K562 (cell line): Measurements from ENCODE around the gene KIFC3. TPM values are rescaled to one million over a fixed set of nuclear protein-coding genes. Genes with fewer than 3 reads are reported as not detected.
A peak's percentile ranks its signal among the peaks of the same experiment; 100 is the strongest.

ENCODE experiments used
- CTCF ChIP-seq, 3 experiments: IDR thresholded peaks in 2 of 3; conservative IDR thresholded peaks in 1 of 3; 2 replicates each; pipeline ENCODE4 v1.5.1; 2011 to 2012; ENCODE audit warnings: low read length in 3 of 3, mild to moderate bottlenecking in 3 of 3, control low read depth in 2 of 3, improper control_type of control experiment in 1 of 3, inconsistent platforms in 1 of 3, low read depth in 1 of 3, mixed read lengths in 1 of 3, moderate library complexity in 1 of 3; ENCODE audit not compliant: insufficient read depth in 2 of 3
- FOXO4 ChIP-seq: fragments of 450-650 bp; formaldehyde crosslinking; IDR thresholded peaks from 2 replicates; pipeline ENCODE4 v1.4.0; 2020; ENCODE audit warnings: mild to moderate bottlenecking, moderate library complexity
- HES1 ChIP-seq: fragments of 450-650 bp; IDR thresholded peaks from 2 replicates; pipeline ENCODE4 v1.6.1; 2016; ENCODE audit warnings: low read depth, mild to moderate bottlenecking, moderate library complexity
- KDM2B ChIP-seq: fragments of 250-450 bp; sonication (Bioruptor Pico); IDR thresholded peaks from 2 replicates; pipeline ENCODE4 v1.8.0; 2021; ENCODE audit warnings: mild to moderate bottlenecking, moderate library complexity
- MIER1 ChIP-seq: fragments of 450-650 bp; IDR thresholded peaks from 2 replicates; pipeline ENCODE4 v1.6.1; 2016; ENCODE audit warnings: antibody characterized with exemption, mild to moderate bottlenecking, low read depth
- NCOA1 ChIP-seq: fragments of 450-650 bp; IDR thresholded peaks from 2 replicates; pipeline ENCODE4 v1.6.1; 2016; ENCODE audit warnings: low read depth
- PKNOX1 ChIP-seq: fragments of 450-650 bp; IDR thresholded peaks from 2 replicates; pipeline ENCODE4 v1.6.1; 2016
- ZBTB11 ChIP-seq, 3 experiments: fragments of 200-800 bp in 1 of 3; fragments of 250-450 bp in 1 of 3; fragments of 450-650 bp in 1 of 3; sonication (Bioruptor Pico) in 1 of 3; sonication (Bioruptor generic) in 1 of 3; formaldehyde crosslinking in 1 of 3; IDR thresholded peaks; 2 replicates each; pipeline versions ENCODE4 v1.6.1 to v1.8.0; 2016 to 2022; ENCODE audit warnings: mild to moderate bottlenecking in 2 of 3, missing genetic modification characterization in 2 of 3, missing compliant biosample characterization in 1 of 3, moderate library complexity in 1 of 3
- ZBTB12 ChIP-seq: fragments of 250-450 bp; sonication (Bioruptor Pico); IDR thresholded peaks from 2 replicates; pipeline ENCODE4 v1.4.0; 2020
- ZBTB2 ChIP-seq: fragments of 450-650 bp; IDR thresholded peaks from 2 replicates; pipeline ENCODE4 v1.6.1; 2016; ENCODE audit warnings: antibody characterized with exemption
- ZBTB5 ChIP-seq: fragments of 450-650 bp; IDR thresholded peaks from 2 replicates; pipeline ENCODE4 v1.6.1; 2017; ENCODE audit warnings: antibody characterized with exemption
- ZNF354B ChIP-seq: fragments of 250-450 bp; sonication (Bioruptor Pico); IDR thresholded peaks from 2 replicates; pipeline ENCODE4 v1.4.0; 2020
- polyA plus RNA-seq, 8 experiments: library from polyadenylated mRNA; depleted of rRNA in 4 of 8; stranded (reverse) in 5 of 8; unstranded in 3 of 8; fragments of >200 nt; fragmentation: Nextera tagmentation in 2 of 8; fragmentation: Illumina TruSeq in 1 of 8; extraction: Ambion mirVana in 2 of 8; extraction: Trizol in 1 of 8; gene quantifications; 2 replicates each; pipeline versions ENCODE4 v1.2.1 to v1.2.3, GENCODE V29; 2011 to 2014; ENCODE audit warnings: inconsistent platforms in 1 of 8, missing spikeins in 1 of 8
- total RNA-seq, 7 experiments: library from RNA; depleted of rRNA in 6 of 7; stranded (reverse); fragments of >200 nt in 6 of 7; fragmentation: Illumina TruSeq in 2 of 7; extraction: Trizol in 2 of 7; gene quantifications; 2 replicates each; pipeline versions ENCODE4 v1.2.1 to v1.2.3, GENCODE V29; 2011 to 2021; ENCODE audit warnings: low replicate concordance in 1 of 7

The KIFC3 gene
- total and polyA plus RNA-seq, 9 of the 15 experiments (the other 6 are each of a cell fraction or from before 2014, with no cell fraction given): 0.23 to 105 (median 26.2) TPM

GRCh38 chr16:57735755-57736418, 66.4 kb downstream of the KIFC3 start, which contains the start of gene KATNB1 (continued):
- TF ChIP-seq FOXO4 (CRISPR knock-in tag) (peak; percentile 7; the same call in 1 of the 2 replicates), CTCF (IDR thresholded peaks at IDR 0.05 in 2 of 3, conservative IDR thresholded peaks at IDR 0.05 in 1 of 3; ENCODE audit: insufficient read depth in 2 of 3, low read depth in 1 of 3, low read length in 3 of 3) (no peak), ZNF354B (CRISPR knock-in tag) (no peak), KDM2B (no peak), ZBTB11 (CRISPR knock-in tag; IDR thresholded peaks at IDR 0.05) (no peak), NCOA1 (no peak), HES1 (no peak), ZBTB12 (CRISPR knock-in tag) (no peak), MIER1 (peak; percentile 47; the same call in 1 of the 2 replicates), ZBTB2 (no peak), ZBTB5 (no peak), PKNOX1 (no peak)
